HL-60 (cell line): ENCODE measurements around the gene SPTSSB.

ENCODE experiments used
- DNase-seq, 2 experiments: peaks; one replicate each; pipeline ENCODE4 v3.0.0-alpha.2; 2010 to 2020; ENCODE audit warnings: low read depth in 1 of 2, low spot score in 1 of 2
- H3K27ac ChIP-seq: fragments of 250-450 bp; sonication (Bioruptor Pico); replicated peaks from 2 replicates; pipeline ENCODE4 v1.5.1; 2020; ENCODE audit warnings: mild to moderate bottlenecking, moderate library complexity
- H3K27me3 ChIP-seq: fragments of 250-450 bp; sonication (Bioruptor Pico); 2 replicates; pipeline ENCODE4 v1.5.1; 2021; ENCODE audit warnings: mild to moderate bottlenecking, moderate library complexity; ENCODE audit not compliant: insufficient read depth, poor library complexity, severe bottlenecking
- H3K4me3 ChIP-seq: replicated peaks from 2 replicates; pipeline ENCODE4 v1.5.1; 2011; ENCODE audit warnings: mild to moderate bottlenecking, control low read depth, low read length; ENCODE audit not compliant: insufficient read depth
- CTCF ChIP-seq: IDR thresholded peaks from one replicate; pipeline ENCODE4 v1.5.1; 2011; ENCODE audit warnings: low read length, control low read depth, inconsistent platforms; ENCODE audit not compliant: insufficient read depth
- GABPA ChIP-seq: IDR thresholded peaks from 2 replicates; pipeline ENCODE4 v1.6.1; 2012; ENCODE audit warnings: low read depth
- POLR2AphosphoS5 ChIP-seq: IDR thresholded peaks from 2 replicates; pipeline ENCODE4 v1.6.1; 2012; ENCODE audit warnings: low read depth
- REST ChIP-seq: IDR thresholded peaks from 2 replicates; pipeline ENCODE4 v1.6.1; 2012; ENCODE audit warnings: low read depth; ENCODE audit not compliant: insufficient replicate concordance
- SPI1 ChIP-seq: IDR thresholded peaks from 2 replicates; pipeline ENCODE4 v1.6.1; 2012; ENCODE audit warnings: low read depth, mild to moderate bottlenecking, borderline replicate concordance

Gene SPTSSB

GRCh38 chr3:161323926-161324621 is 47.2 kb downstream of the SPTSSB start:
- H3K4me3 ChIP-seq: no peak overlapping the region
- TF ChIP-seq GABPA (no peak), SPI1 (no peak), POLR2AphosphoS5 (no peak), REST (no peak), CTCF (no peak)
- H3K27ac ChIP-seq: no peak overlapping the region

GRCh38 chr3:161322781-161323568 is 48.3 kb downstream of the SPTSSB start:
- TF ChIP-seq SPI1 (no peak), GABPA (no peak), CTCF (no peak), POLR2AphosphoS5 (no peak), REST (no peak)
- H3K27ac ChIP-seq: no peak overlapping the region
- H3K27me3 ChIP-seq: no peaks in the 10 kb centered on the region
- no peak overlapping the region for H3K4me3 ChIP-seq
- DNase-seq: no peak

More at GRCh38 chr3:161323926-161324621, 47.2 kb downstream of the SPTSSB start:
- no peak for DNase-seq
- no peaks in the 10 kb centered on the region for H3K27me3 ChIP-seq

- DNase-seq: no peak
- Histone ChIP-seq H3K27me3 (no peaks in the 10 kb centered on the region), H3K27ac (no peak overlapping the region), H3K4me3 (no peak overlapping the region)
- TF ChIP-seq GABPA: no peak
- TF ChIP-seq POLR2AphosphoS5: no peak
- TF ChIP-seq CTCF: no peak
- TF ChIP-seq SPI1: no peak
- TF ChIP-seq REST: no peak
Measured at GRCh38 chr3:161320837-161321236, 50.5 kb downstream of the SPTSSB start.
